AG09319 (cell line): Measurements from ENCODE around the gene LYSMD2.

Experiments used
- DNase-seq: peaks from one replicate; pipeline ENCODE4 v3.0.0-alpha.2; 2010; ENCODE audit warnings: low read depth; ENCODE audit errors: extremely low read depth
- TF ChIP-seq, protein P1 (sequence below): IDR thresholded peaks from 2 replicates; pipeline ENCODE4 v1.5.1; 2011; ENCODE audit warnings: low read depth, mild to moderate bottlenecking, inconsistent platforms, low read length, moderate library complexity

Gene LYSMD2

DNA sequence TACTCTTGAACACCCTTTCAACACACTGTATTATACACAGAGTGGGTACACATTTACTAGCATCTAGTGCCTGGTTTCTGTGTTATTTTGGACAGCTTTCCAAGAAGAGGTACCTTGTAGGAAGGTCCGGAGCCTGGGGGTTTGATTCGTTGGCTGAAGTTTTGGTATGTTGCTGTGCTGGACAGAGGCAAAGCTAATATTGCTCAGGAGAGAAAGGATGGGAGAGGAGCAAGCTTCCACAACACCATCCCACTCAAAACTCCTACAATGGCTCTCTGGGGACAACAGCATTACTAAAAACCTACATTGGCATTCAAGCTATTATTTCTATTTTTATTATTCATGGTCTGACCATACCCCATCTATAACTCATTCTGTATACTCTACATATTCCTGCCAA, 1.1 kb upstream of the LYSMD2 start:
- TF ChIP-seq, protein P1, sequence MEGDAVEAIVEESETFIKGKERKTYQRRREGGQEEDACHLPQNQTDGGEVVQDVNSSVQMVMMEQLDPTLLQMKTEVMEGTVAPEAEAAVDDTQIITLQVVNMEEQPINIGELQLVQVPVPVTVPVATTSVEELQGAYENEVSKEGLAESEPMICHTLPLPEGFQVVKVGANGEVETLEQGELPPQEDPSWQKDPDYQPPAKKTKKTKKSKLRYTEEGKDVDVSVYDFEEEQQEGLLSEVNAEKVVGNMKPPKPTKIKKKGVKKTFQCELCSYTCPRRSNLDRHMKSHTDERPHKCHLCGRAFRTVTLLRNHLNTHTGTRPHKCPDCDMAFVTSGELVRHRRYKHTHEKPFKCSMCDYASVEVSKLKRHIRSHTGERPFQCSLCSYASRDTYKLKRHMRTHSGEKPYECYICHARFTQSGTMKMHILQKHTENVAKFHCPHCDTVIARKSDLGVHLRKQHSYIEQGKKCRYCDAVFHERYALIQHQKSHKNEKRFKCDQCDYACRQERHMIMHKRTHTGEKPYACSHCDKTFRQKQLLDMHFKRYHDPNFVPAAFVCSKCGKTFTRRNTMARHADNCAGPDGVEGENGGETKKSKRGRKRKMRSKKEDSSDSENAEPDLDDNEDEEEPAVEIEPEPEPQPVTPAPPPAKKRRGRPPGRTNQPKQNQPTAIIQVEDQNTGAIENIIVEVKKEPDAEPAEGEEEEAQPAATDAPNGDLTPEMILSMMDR: no peak
- DNase-seq: no peak

GRCh38 chr15:51736751-51737521, 519 bp downstream of the LYSMD2 start:
- TF ChIP-seq, protein P1: no peak
- DNase-seq: no peak

DNA sequence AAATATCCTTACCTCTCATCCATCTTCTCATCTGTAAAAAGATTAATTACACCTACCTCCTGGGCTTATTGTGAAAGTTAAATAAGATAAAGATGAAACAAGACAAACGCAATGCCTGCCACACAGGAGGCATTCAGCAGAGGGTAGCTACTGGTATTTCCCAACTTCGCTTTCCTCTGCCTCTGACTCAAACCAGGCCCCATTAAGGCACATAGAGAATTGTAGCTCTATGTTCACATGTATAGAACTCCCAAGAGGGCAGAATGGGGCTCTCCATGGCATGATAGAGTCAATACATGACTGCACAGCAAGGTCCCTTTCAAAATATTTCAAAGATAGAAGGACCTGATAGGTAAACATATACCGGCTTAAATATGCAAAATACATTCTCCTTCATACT, 1.4 kb downstream of the LYSMD2 start:
- no peak for DNase-seq

DNA sequence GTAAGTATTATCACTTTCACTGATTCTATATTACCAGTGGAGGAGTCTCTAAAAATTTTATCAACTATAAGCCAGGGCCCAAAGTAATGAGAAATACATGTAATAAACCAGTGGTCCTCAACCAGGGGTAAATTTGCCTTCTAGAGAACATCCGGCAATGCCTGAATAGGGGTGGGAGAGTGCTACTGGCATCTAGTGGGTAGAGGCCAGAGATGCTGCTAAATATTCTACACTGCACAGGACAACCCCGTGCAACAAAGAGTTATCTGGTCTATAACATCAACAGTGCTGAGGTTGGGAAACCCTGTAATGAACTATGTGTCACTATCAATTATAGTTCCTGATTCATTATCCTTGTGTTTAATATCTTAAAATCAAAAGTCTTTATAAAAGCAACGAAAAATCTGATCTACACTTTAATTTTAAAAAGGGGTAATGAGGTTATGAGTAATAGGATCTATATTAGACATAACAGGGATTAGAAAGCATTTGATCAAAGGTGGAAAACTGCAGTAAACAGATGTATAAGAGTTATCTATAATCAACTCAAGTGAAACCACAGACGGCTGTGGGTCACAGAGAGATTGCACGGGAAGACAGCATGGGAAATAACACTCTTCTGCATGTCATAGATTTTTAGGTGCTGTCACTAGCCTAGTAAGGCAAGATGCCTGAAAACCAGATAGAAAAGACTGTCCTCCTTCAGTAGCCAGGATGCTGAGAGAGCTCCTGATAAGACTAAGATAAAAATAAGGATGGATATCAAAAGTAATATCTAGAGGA, 2.0 kb downstream of the LYSMD2 start:
- TF ChIP-seq, protein P1: no peak
- DNase-seq: no peak

More for the DNA sequence above, 1.4 kb downstream of the LYSMD2 start:
- TF ChIP-seq, protein P1: no peak

GRCh38 chr15:51732646-51733045, 4.8 kb downstream of the LYSMD2 start:
- DNase-seq: no peak
- TF ChIP-seq, protein P1: no peak

GRCh38 chr15:51731549-51732267, 5.7 kb downstream of the LYSMD2 start:
- no peak for DNase-seq
- TF ChIP-seq, protein P1: no peak
